ENCODE results near the gene OR2AT4.
A peak's percentile ranks its signal among the peaks of the same experiment; 100 is the strongest.

Gene OR2AT4

GRCh38 chr11:75143420-75143731 is 46.7 kb upstream of the OR2AT4 start:
- TF ChIP-seq FOXP2 (optimal IDR thresholded peaks at IDR 0.05; ENCODE audit: borderline replicate concordance, extremely low read depth, extremely low read length, insufficient read depth): no peak
- TF ChIP-seq TAF1 (IDR thresholded peaks at IDR 0.05; ENCODE audit: borderline replicate concordance, insufficient read depth, low read length): no peak
- no peak for TF ChIP-seq SIN3A (IDR thresholded peaks at IDR 0.05; ENCODE audit: borderline replicate concordance, insufficient read depth, low read length)
- TF ChIP-seq, protein P1, sequence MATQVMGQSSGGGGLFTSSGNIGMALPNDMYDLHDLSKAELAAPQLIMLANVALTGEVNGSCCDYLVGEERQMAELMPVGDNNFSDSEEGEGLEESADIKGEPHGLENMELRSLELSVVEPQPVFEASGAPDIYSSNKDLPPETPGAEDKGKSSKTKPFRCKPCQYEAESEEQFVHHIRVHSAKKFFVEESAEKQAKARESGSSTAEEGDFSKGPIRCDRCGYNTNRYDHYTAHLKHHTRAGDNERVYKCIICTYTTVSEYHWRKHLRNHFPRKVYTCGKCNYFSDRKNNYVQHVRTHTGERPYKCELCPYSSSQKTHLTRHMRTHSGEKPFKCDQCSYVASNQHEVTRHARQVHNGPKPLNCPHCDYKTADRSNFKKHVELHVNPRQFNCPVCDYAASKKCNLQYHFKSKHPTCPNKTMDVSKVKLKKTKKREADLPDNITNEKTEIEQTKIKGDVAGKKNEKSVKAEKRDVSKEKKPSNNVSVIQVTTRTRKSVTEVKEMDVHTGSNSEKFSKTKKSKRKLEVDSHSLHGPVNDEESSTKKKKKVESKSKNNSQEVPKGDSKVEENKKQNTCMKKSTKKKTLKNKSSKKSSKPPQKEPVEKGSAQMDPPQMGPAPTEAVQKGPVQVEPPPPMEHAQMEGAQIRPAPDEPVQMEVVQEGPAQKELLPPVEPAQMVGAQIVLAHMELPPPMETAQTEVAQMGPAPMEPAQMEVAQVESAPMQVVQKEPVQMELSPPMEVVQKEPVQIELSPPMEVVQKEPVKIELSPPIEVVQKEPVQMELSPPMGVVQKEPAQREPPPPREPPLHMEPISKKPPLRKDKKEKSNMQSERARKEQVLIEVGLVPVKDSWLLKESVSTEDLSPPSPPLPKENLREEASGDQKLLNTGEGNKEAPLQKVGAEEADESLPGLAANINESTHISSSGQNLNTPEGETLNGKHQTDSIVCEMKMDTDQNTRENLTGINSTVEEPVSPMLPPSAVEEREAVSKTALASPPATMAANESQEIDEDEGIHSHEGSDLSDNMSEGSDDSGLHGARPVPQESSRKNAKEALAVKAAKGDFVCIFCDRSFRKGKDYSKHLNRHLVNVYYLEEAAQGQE (IDR thresholded peaks at IDR 0.05; ENCODE audit: insufficient read depth in 1 of 2, low read depth in 2 of 2, low read length in 2 of 2): no peak
- TF ChIP-seq POLR2AphosphoS5 (IDR thresholded peaks at IDR 0.05; ENCODE audit: low read depth, low read length): no peak

GRCh38 chr11:75142714-75143419 is 46.2 kb upstream of the OR2AT4 start:
- TF ChIP-seq, protein P1 (IDR thresholded peaks at IDR 0.05; ENCODE audit: insufficient read depth in 1 of 2, low read depth in 2 of 2, low read length in 2 of 2): peak in 1 of 2 experiments; percentile 59; a peak in 1 of 4 replicates
- TF ChIP-seq FOXP2 (optimal IDR thresholded peaks at IDR 0.05; ENCODE audit: borderline replicate concordance, extremely low read depth, extremely low read length, insufficient read depth): peak; percentile 72
- no peak for TF ChIP-seq POLR2AphosphoS5 (IDR thresholded peaks at IDR 0.05; ENCODE audit: low read depth, low read length)

- TF ChIP-seq POLR2AphosphoS5 (IDR thresholded peaks at IDR 0.05; ENCODE audit: low read depth, low read length) (no peak), SIN3A (IDR thresholded peaks at IDR 0.05; ENCODE audit: borderline replicate concordance, insufficient read depth, low read length) (no peak)
Measured at GRCh38 chr11:75141166-75141565, 44.5 kb upstream of the OR2AT4 start.

DNA sequence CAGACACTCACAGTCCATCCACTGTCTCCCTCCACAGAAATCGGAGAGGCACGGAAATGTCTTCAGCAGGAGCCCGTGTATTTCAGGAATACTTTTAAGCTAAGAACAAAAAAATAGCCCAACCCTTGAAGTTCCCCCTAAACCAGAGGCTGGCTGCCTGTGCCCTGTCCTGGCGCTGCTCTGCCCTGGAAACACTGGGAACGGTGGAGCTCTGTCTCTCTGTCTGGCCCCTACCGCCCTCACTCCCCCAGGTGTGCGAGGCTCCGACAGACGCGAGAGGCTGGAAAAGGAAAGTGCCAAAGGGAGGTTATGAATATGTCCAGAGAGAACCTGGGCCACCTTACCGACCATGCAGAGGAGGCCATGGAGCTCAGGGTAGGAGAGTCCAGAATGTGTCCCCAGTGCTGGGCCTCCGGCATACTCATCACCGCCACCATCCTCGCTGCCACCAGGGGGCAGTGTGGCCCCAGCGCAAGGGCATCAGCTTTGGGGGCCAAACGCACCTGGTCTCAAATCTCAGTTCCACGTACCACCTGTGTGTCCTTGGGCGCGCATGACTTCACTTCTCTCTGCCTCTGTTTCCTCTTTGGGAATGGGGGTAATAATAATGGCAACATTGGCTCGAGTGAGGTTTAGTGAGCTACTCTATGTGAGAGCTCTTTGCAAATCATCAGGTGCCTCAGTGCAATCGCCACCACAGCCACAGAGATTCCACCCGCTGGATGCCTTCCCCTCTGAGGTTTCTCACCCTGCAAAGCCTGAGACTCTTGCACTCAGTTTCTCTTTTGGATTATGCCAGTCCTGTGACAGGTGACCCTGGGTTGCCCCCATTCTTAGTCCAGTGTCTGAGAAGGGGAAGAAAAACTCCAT is 43.8 kb upstream of the OR2AT4 start:
- peak; percentile 48 for TF ChIP-seq FOXP2 (optimal IDR thresholded peaks at IDR 0.05; ENCODE audit: borderline replicate concordance, extremely low read depth, extremely low read length, insufficient read depth)
- TF ChIP-seq, protein P1 (IDR thresholded peaks at IDR 0.05; ENCODE audit: insufficient read depth in 1 of 2, low read depth in 2 of 2, low read length in 2 of 2): peak in 1 of 2 experiments; percentile 20; a peak in 1 of 4 replicates
- TF ChIP-seq TAF1 (IDR thresholded peaks at IDR 0.05; ENCODE audit: borderline replicate concordance, insufficient read depth, low read length): no peak

- TF ChIP-seq FOXP2 (optimal IDR thresholded peaks at IDR 0.05; ENCODE audit: borderline replicate concordance, extremely low read depth, extremely low read length, insufficient read depth) (no peak), POLR2AphosphoS5 (IDR thresholded peaks at IDR 0.05; ENCODE audit: low read depth, low read length) (no peak), TAF1 (IDR thresholded peaks at IDR 0.05; ENCODE audit: borderline replicate concordance, insufficient read depth, low read length) (no peak)
- TF ChIP-seq, protein P1 (IDR thresholded peaks at IDR 0.05; ENCODE audit: insufficient read depth in 1 of 2, low read depth in 2 of 2, low read length in 2 of 2): no peak
Measured at GRCh38 chr11:75135651-75136050, 39.0 kb upstream of the OR2AT4 start.
